Stomach (tissue), 9 donors: Measurements from ENCODE around the gene CFAP68. TPM values are rescaled to one million over a fixed set of nuclear protein-coding genes. Genes with fewer than 3 reads are reported as not detected.

Source experiments
- DNase-seq, 2 donors: peaks; one replicate each; pipeline versions ENCODE4 v3.0.0 to v3.0.0-alpha.2; 2013 to 2019
- H3K27ac ChIP-seq, 5 donors: fragments of 200-600 bp in 4 of 5; sonication (generic) in 4 of 5; one replicate each; pipeline ENCODE4 v1.5.1; 2013 to 2019; ENCODE audit warnings: mild to moderate bottlenecking in 1 of 5, moderate library complexity in 1 of 5
- H3K27me3 ChIP-seq, 3 donors: fragments of 200-600 bp; sonication (generic); one replicate each; pipeline ENCODE4 v1.5.1; 2017 to 2019; ENCODE audit warnings: mixed run types in 1 of 3
- H3K36me3 ChIP-seq, 4 donors: fragments of 200-600 bp; sonication (generic); 1 replicate in 3 of 4; 2 replicates in 1 of 4; pipeline ENCODE4 v1.5.1; 2016 to 2019
- H3K4me1 ChIP-seq, 4 donors: fragments of 200-600 bp; sonication (generic); one replicate each; pipeline ENCODE4 v1.5.1; 2016 to 2019
- H3K4me3 ChIP-seq, 4 donors: fragments of 200-600 bp; sonication (generic) in 3 of 4; one replicate each; pipeline ENCODE4 v1.5.1; 2016 to 2019; ENCODE audit warnings: mild to moderate bottlenecking in 1 of 4
- H3K9me3 ChIP-seq, 4 donors: fragments of 200-600 bp; sonication (generic); one replicate each; pipeline ENCODE4 v1.5.1; 2016 to 2019
- CTCF ChIP-seq, 7 experiments: fragments of 450-650 bp in 4 of 7; fragments of 200-600 bp in 3 of 7; sonication (generic) in 3 of 7; IDR thresholded peaks; one replicate each; pipeline ENCODE4 v1.5.1; 2016 to 2019; ENCODE audit warnings: antibody characterized with exemption in 7 of 7, control low read depth in 2 of 7, mild to moderate bottlenecking in 1 of 7
- EP300 ChIP-seq: sonication (generic); formaldehyde crosslinking; IDR thresholded peaks from one replicate; pipeline ENCODE4 v1.6.1; 2017; ENCODE audit warnings: antibody characterized with exemption
- POLR2A ChIP-seq, 4 donors: fragments of 450-650 bp; IDR thresholded peaks; one replicate each; pipeline ENCODE4 v1.6.1; 2016; ENCODE audit warnings: antibody characterized with exemption in 4 of 4, control low read depth in 2 of 4, mild to moderate bottlenecking in 1 of 4, moderate library complexity in 1 of 4
- POLR2AphosphoS5 ChIP-seq, 3 donors: sonication (generic); formaldehyde crosslinking; IDR thresholded peaks; one replicate each; pipeline ENCODE4 v1.6.1; 2016; ENCODE audit warnings: antibody characterized with exemption in 3 of 3
- WGBS, 5 donors: extraction: QIAGEN DNeasy Blood & Tissue Kit in 3 of 5; methylation state at CpG; one replicate each; pipeline versions ENCODE4 v1.1.5 to v1.1.7; 2013 to 2018; 5-methylcytosine and 5-hydroxymethylcytosine counted together
- intact Hi-C: fragments of 100-400 bp; cut with DNase I; formaldehyde crosslinking; loops from one replicate; pipeline ENCODE4 v1.15.1; 2023; ENCODE audit warnings: low total_unique reads
- polyA plus RNA-seq, 3 donors: library from polyadenylated mRNA; stranded (reverse); fragments of 200-250 nt; gene quantifications; one replicate each; pipeline ENCODE4 v1.2.3, GENCODE V29; 2013
- total RNA-seq, 5 donors: library from RNA; depleted of rRNA; stranded (reverse); fragments of >200 nt; gene quantifications; one replicate each; pipeline versions ENCODE4 v1.1.0 to v1.2.3, GENCODE V29; 2014 to 2016
- donor health status: healthy with polysubstance abuse.
- donor health status: Bipolar disorder and iron deficiency.
- donor health status: healthy.

The CFAP68 gene
- total and polyA plus RNA-seq, 8 donors = 3.9 to 51.9 (median 40.2) TPM; not detected in 1

- TF ChIP-seq EP300 (no peak), CTCF (IDR thresholded peaks at IDR 0.05) (no peak), POLR2AphosphoS5 (IDR thresholded peaks at IDR 0.05) (no peak), POLR2A (IDR thresholded peaks at IDR 0.05) (no peak)
- no peak for DNase-seq
- no peaks in the 10 kb centered on the region for H3K9me3 ChIP-seq
- H3K27ac ChIP-seq = no peak overlapping the region
- H3K36me3 ChIP-seq = peaks cover 9 to 96% (median 91%) of the 10 kb centered on the region in 4 donors
- intact Hi-C loops = no loop called here
- H3K4me3 ChIP-seq = no peak overlapping the region
- 93 to 96% (median 93%) methylated on average over 8 of the region's 8 CpGs for WGBS, 5 donors
- peaks cover 0 to 11% (median 0%) of the 10 kb centered on the region in 4 donors for H3K4me1 ChIP-seq
- no peaks in the 10 kb centered on the region for H3K27me3 ChIP-seq
Measured at GRCh38 chr11:111851067-111851466, 28.3 kb upstream of the CFAP68 start.

GRCh38 chr11:111851636-111852035 is 27.7 kb upstream of the CFAP68 start:
- no peak overlapping the region for H3K27ac ChIP-seq
- H3K9me3 ChIP-seq = no peaks in the 10 kb centered on the region
- H3K4me3 ChIP-seq = no peak overlapping the region
- TF ChIP-seq EP300 (no peak), CTCF (IDR thresholded peaks at IDR 0.05) (no peak), POLR2AphosphoS5 (IDR thresholded peaks at IDR 0.05) (no peak), POLR2A (IDR thresholded peaks at IDR 0.05) (no peak)
- peaks cover 11 to 95% (median 91%) of the 10 kb centered on the region in 4 donors for H3K36me3 ChIP-seq
- intact Hi-C loops = no loop called here
- H3K27me3 ChIP-seq = no peaks in the 10 kb centered on the region
- H3K4me1 ChIP-seq = peaks cover 0 to 6% (median 0%) of the 10 kb centered on the region in 4 donors
- no peak for DNase-seq

- peaks cover 16 to 95% (median 91%) of the 10 kb centered on the region in 4 donors for H3K36me3 ChIP-seq
- no peak for DNase-seq
- intact Hi-C loops = no loop called here
- TF ChIP-seq POLR2A (IDR thresholded peaks at IDR 0.05) (no peak), EP300 (no peak), POLR2AphosphoS5 (IDR thresholded peaks at IDR 0.05) (no peak), CTCF (IDR thresholded peaks at IDR 0.05) (no peak)
- peaks cover 0 to 3% (median 0%) of the 10 kb centered on the region in 4 donors for H3K4me1 ChIP-seq
- no peaks in the 10 kb centered on the region for H3K27me3 ChIP-seq
- H3K9me3 ChIP-seq = no peaks in the 10 kb centered on the region
- no peak overlapping the region for H3K27ac ChIP-seq
- 78 to 85% (median 82%) methylated on average over 2 of the region's 2 CpGs for WGBS, 5 donors
- H3K4me3 ChIP-seq = no peak overlapping the region
Measured at GRCh38 chr11:111852103-111852502, 27.2 kb upstream of the CFAP68 start.

- Histone ChIP-seq H3K27ac (no peak overlapping the region), H3K36me3 (peaks cover 22 to 95% (median 92%) of the 10 kb centered on the region in 4 donors), H3K27me3 (no peaks in the 10 kb centered on the region), H3K4me3 (no peak overlapping the region), H3K9me3 (no peaks in the 10 kb centered on the region), H3K4me1 (peaks cover 0 to 4% (median 0%) of the 10 kb centered on the region in 4 donors)
- no peak for TF ChIP-seq POLR2AphosphoS5 (IDR thresholded peaks at IDR 0.05)
- intact Hi-C loops = no loop called here
- DNase-seq = no peak
Measured at GRCh38 chr11:111855506-111855905, 23.8 kb upstream of the CFAP68 start.

GRCh38 chr11:111860257-111860656 is 19.1 kb upstream of the CFAP68 start:
- peaks cover 0 to 4% (median 0%) of the 10 kb centered on the region in 4 donors for H3K4me1 ChIP-seq
- 69 to 82% (median 71%) methylated on average over 3 of the region's 3 CpGs for WGBS, 5 donors

More at GRCh38 chr11:111860257-111860656, 19.1 kb upstream of the CFAP68 start:
- Histone ChIP-seq H3K27ac (no peak overlapping the region), H3K36me3 (peaks cover 30 to 92% (median 90%) of the 10 kb centered on the region in 4 donors), H3K4me3 (no peak overlapping the region), H3K9me3 (no peaks in the 10 kb centered on the region), H3K27me3 (no peaks in the 10 kb centered on the region)
- DNase-seq = no peak
- TF ChIP-seq POLR2A (IDR thresholded peaks at IDR 0.05) (no peak), CTCF (IDR thresholded peaks at IDR 0.05) (no peak), POLR2AphosphoS5 (IDR thresholded peaks at IDR 0.05) (no peak), EP300 (no peak)
- intact Hi-C loops = no loop called here
